ENCODE results near the gene LRRC49. TPM values are rescaled to one million over a fixed set of nuclear protein-coding genes. Genes with fewer than 3 reads are reported as not detected.

LRRC49 gene
- total RNA-seq, 1 donor from 2014 or later: 8.9 TPM

- no peak for TF ChIP-seq CTCF (IDR thresholded peaks at IDR 0.05)
- Mint-ChIP-seq H3K4me3 (ENCODE audit: unreplicated experiment) (no peak overlapping the region), H3K27me3 (ENCODE audit: unreplicated experiment) (no peaks in the 10 kb centered on the region), H3K9me3 (ENCODE audit: unreplicated experiment) (peaks cover 6% of the 10 kb centered on the region), H3K4me1 (ENCODE audit: unreplicated experiment) (peaks cover 21% of the 10 kb centered on the region), H3K36me3 (ENCODE audit: unreplicated experiment) (peaks cover 2% of the 10 kb centered on the region), H3K27ac (ENCODE audit: unreplicated experiment) (peak overlapping the region; percentile 52)
- no peak for DNase-seq (ENCODE audit: extremely low spot score, unreplicated experiment)
Measured at GRCh38 chr15:71054286-71054952, 161.8 kb downstream of the LRRC49 start.

DNA sequence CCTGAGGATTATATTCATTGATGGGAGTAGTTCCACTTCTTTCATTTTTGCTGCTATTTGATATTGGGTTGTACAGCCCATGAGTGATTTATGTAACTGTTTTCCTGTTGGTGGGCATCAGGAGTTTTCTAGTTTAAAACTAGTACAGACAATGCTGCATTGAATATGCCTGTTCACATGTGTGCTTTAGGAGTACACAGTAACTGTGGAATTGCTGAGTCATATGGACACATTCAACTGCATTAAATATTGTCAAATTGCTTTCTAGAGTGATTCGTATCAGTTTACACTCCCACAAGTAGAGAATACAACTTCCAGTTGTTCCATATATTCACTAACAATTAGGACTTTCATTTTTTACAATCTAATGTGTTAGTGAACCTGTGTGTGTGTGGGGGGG, 162.8 kb downstream of the LRRC49 start:
- TF ChIP-seq CTCF (IDR thresholded peaks at IDR 0.05): no peak
- Mint-ChIP-seq H3K27me3 (ENCODE audit: unreplicated experiment) (no peaks in the 10 kb centered on the region), H3K9me3 (ENCODE audit: unreplicated experiment) (peaks cover 13% of the 10 kb centered on the region), H3K27ac (ENCODE audit: unreplicated experiment) (no peak overlapping the region), H3K4me3 (ENCODE audit: unreplicated experiment) (no peak overlapping the region), H3K36me3 (ENCODE audit: unreplicated experiment) (peaks cover 4% of the 10 kb centered on the region), H3K4me1 (ENCODE audit: unreplicated experiment) (peaks cover 21% of the 10 kb centered on the region)
- DNase-seq (ENCODE audit: extremely low spot score, unreplicated experiment): no peak

DNA sequence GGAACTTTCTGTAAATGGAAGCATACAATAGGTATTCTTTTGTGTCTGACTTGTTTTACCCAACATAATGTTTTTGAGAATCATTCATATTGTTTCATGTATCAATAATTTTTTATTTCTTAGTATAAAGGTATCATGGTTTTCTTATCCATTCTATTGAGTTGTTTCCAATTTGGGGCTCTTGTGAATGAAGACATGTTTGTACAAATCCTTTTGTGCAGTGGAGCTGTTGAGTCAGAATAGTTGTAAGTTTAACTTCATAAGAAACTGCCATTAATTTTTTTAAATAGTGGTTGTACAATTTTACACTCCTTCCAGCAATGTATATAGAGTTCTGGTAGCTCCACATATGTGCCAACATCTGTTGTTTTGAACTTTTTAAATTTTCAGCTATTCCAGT, 163.5 kb downstream of the LRRC49 start:
- Mint-ChIP-seq H3K4me1 (ENCODE audit: unreplicated experiment) (peaks cover 21% of the 10 kb centered on the region), H3K9me3 (ENCODE audit: unreplicated experiment) (peaks cover 15% of the 10 kb centered on the region), H3K4me3 (ENCODE audit: unreplicated experiment) (no peak overlapping the region), H3K27me3 (ENCODE audit: unreplicated experiment) (no peaks in the 10 kb centered on the region), H3K27ac (ENCODE audit: unreplicated experiment) (no peak overlapping the region), H3K36me3 (ENCODE audit: unreplicated experiment) (peaks cover 5% of the 10 kb centered on the region)
- DNase-seq (ENCODE audit: extremely low spot score, unreplicated experiment): no peak
- no peak for TF ChIP-seq CTCF (IDR thresholded peaks at IDR 0.05)

GRCh38 chr15:71057143-71057542, 164.5 kb downstream of the LRRC49 start:
- Mint-ChIP-seq H3K27me3 (ENCODE audit: unreplicated experiment) (no peaks in the 10 kb centered on the region), H3K36me3 (ENCODE audit: unreplicated experiment) (peaks cover 10% of the 10 kb centered on the region), H3K4me1 (ENCODE audit: unreplicated experiment) (peaks cover 22% of the 10 kb centered on the region), H3K9me3 (ENCODE audit: unreplicated experiment) (peaks cover 25% of the 10 kb centered on the region), H3K27ac (ENCODE audit: unreplicated experiment) (no peak overlapping the region), H3K4me3 (ENCODE audit: unreplicated experiment) (no peak overlapping the region)
- DNase-seq (ENCODE audit: extremely low spot score, unreplicated experiment): no peak
- TF ChIP-seq CTCF (IDR thresholded peaks at IDR 0.05): no peak

- H3K4me3 Mint-ChIP-seq (ENCODE audit: unreplicated experiment): no peak overlapping the region
- H3K36me3 Mint-ChIP-seq (ENCODE audit: unreplicated experiment): peaks cover 10% of the 10 kb centered on the region
- peaks cover 26% of the 10 kb centered on the region for H3K9me3 Mint-ChIP-seq (ENCODE audit: unreplicated experiment)
- DNase-seq (ENCODE audit: extremely low spot score, unreplicated experiment): no peak
- no peaks in the 10 kb centered on the region for H3K27me3 Mint-ChIP-seq (ENCODE audit: unreplicated experiment)
- no peak overlapping the region for H3K27ac Mint-ChIP-seq (ENCODE audit: unreplicated experiment)
- TF ChIP-seq CTCF (IDR thresholded peaks at IDR 0.05): no peak
- H3K4me1 Mint-ChIP-seq (ENCODE audit: unreplicated experiment): peaks cover 22% of the 10 kb centered on the region
Measured at GRCh38 chr15:71057581-71057980, 165.0 kb downstream of the LRRC49 start.
